ENCODE measurements around the gene TNFRSF9. TPM values are rescaled to one million over a fixed set of nuclear protein-coding genes. Genes with fewer than 3 reads are reported as not detected.

TNFRSF9 gene
- total and polyA plus RNA-seq, 2 experiments from 2014 or later = not detected

GRCh38 chr1:7869136-7869920 lies 71.3 kb downstream of the TNFRSF9 start:
- Mint-ChIP-seq H3K36me3 (ENCODE audit: low read depth) (no peaks in the 10 kb centered on the region), H3K4me1 (no peaks in the 10 kb centered on the region), H3K27ac (no peak overlapping the region), H3K27me3 (ENCODE audit: insufficient read depth, low read depth, poor library complexity) (no peaks in the 10 kb centered on the region), H3K9me3 (no peaks in the 10 kb centered on the region), H3K4me3 (no peak overlapping the region)
- Histone ChIP-seq H3F3A (replicated peaks; ENCODE audit: low read depth) (no peaks in the 10 kb centered on the region), H4K20me1 (replicated peaks; ENCODE audit: insufficient read depth) (no peaks in the 10 kb centered on the region), H3K79me2 (replicated peaks; ENCODE audit: insufficient read depth) (no peaks in the 10 kb centered on the region), H3K9me2 (ENCODE audit: insufficient read depth) (peaks cover 6% of the 10 kb centered on the region), H3K36me3 (ENCODE audit: insufficient read depth) (no peaks in the 10 kb centered on the region), H3K4me3 (no peak overlapping the region), H2AFZ (no peak overlapping the region), H3K4me2 (no peak overlapping the region), H3K4me1 (ENCODE audit: insufficient read depth) (no peaks in the 10 kb centered on the region), H3K27me3 (ENCODE audit: insufficient read depth) (no peaks in the 10 kb centered on the region), H3K27ac (ENCODE audit: low read depth) (no peak overlapping the region)
- DNase-seq (ENCODE audit: low spot score) = no peak
- no peak for ATAC-seq
- TF ChIP-seq EZH2phosphoT487 (IDR thresholded peaks at IDR 0.05; ENCODE audit: unreplicated experiment) = no peak
- no peak for TF ChIP-seq EZH2 (IDR thresholded peaks at IDR 0.05; ENCODE audit: low read depth, unreplicated experiment)
- TF ChIP-seq, protein P1, sequence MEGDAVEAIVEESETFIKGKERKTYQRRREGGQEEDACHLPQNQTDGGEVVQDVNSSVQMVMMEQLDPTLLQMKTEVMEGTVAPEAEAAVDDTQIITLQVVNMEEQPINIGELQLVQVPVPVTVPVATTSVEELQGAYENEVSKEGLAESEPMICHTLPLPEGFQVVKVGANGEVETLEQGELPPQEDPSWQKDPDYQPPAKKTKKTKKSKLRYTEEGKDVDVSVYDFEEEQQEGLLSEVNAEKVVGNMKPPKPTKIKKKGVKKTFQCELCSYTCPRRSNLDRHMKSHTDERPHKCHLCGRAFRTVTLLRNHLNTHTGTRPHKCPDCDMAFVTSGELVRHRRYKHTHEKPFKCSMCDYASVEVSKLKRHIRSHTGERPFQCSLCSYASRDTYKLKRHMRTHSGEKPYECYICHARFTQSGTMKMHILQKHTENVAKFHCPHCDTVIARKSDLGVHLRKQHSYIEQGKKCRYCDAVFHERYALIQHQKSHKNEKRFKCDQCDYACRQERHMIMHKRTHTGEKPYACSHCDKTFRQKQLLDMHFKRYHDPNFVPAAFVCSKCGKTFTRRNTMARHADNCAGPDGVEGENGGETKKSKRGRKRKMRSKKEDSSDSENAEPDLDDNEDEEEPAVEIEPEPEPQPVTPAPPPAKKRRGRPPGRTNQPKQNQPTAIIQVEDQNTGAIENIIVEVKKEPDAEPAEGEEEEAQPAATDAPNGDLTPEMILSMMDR (conservative IDR thresholded peaks at IDR 0.05; ENCODE audit: low read depth in 2 of 2) = no peak
- no peak for TF ChIP-seq POLR2AphosphoS5 (IDR thresholded peaks at IDR 0.05; ENCODE audit: low read depth)
- TF ChIP-seq, protein P2, sequence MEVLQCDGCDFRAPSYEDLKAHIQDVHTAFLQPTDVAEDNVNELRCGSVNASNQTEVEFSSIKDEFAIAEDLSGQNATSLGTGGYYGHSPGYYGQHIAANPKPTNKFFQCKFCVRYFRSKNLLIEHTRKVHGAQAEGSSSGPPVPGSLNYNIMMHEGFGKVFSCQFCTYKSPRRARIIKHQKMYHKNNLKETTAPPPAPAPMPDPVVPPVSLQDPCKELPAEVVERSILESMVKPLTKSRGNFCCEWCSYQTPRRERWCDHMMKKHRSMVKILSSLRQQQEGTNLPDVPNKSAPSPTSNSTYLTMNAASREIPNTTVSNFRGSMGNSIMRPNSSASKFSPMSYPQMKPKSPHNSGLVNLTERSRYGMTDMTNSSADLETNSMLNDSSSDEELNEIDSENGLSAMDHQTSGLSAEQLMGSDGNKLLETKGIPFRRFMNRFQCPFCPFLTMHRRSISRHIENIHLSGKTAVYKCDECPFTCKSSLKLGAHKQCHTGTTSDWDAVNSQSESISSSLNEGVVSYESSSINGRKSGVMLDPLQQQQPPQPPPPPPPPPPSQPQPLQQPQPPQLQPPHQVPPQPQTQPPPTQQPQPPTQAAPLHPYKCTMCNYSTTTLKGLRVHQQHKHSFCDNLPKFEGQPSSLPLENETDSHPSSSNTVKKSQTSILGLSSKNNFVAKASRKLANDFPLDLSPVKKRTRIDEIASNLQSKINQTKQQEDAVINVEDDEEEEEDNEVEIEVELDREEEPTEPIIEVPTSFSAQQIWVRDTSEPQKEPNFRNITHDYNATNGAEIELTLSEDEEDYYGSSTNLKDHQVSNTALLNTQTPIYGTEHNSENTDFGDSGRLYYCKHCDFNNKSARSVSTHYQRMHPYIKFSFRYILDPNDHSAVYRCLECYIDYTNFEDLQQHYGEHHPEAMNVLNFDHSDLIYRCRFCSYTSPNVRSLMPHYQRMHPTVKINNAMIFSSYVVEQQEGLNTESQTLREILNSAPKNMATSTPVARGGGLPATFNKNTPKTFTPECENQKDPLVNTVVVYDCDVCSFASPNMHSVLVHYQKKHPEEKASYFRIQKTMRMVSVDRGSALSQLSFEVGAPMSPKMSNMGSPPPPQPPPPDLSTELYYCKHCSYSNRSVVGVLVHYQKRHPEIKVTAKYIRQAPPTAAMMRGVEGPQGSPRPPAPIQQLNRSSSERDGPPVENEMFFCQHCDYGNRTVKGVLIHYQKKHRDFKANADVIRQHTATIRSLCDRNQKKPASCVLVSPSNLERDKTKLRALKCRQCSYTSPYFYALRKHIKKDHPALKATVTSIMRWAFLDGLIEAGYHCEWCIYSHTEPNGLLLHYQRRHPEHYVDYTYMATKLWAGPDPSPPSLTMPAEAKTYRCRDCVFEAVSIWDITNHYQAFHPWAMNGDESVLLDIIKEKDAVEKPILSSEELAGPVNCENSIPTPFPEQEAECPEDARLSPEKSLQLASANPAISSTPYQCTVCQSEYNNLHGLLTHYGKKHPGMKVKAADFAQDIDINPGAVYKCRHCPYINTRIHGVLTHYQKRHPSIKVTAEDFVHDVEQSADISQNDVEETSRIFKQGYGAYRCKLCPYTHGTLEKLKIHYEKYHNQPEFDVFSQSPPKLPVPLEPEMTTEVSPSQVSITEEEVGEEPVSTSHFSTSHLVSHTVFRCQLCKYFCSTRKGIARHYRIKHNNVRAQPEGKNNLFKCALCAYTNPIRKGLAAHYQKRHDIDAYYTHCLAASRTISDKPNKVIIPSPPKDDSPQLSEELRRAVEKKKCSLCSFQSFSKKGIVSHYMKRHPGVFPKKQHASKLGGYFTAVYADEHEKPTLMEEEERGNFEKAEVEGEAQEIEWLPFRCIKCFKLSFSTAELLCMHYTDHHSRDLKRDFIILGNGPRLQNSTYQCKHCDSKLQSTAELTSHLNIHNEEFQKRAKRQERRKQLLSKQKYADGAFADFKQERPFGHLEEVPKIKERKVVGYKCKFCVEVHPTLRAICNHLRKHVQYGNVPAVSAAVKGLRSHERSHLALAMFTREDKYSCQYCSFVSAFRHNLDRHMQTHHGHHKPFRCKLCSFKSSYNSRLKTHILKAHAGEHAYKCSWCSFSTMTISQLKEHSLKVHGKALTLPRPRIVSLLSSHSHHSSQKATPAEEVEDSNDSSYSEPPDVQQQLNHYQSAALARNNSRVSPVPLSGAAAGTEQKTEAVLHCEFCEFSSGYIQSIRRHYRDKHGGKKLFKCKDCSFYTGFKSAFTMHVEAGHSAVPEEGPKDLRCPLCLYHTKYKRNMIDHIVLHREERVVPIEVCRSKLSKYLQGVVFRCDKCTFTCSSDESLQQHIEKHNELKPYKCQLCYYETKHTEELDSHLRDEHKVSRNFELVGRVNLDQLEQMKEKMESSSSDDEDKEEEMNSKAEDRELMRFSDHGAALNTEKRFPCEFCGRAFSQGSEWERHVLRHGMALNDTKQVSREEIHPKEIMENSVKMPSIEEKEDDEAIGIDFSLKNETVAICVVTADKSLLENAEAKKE (CRISPR knock-in tag; IDR thresholded peaks at IDR 0.05) = no peak
- TF ChIP-seq CREB1 (CRISPR knock-in tag; IDR thresholded peaks at IDR 0.05; ENCODE audit: low read depth) = no peak
- no peak for TF ChIP-seq ZNF114 (CRISPR knock-in tag; IDR thresholded peaks at IDR 0.05)
- TF ChIP-seq REST (IDR thresholded peaks at IDR 0.05; ENCODE audit: unreplicated experiment) = no peak
- TF ChIP-seq ETS1 (IDR thresholded peaks at IDR 0.05) = no peak
- no peak for TF ChIP-seq STAT1 (IDR thresholded peaks at IDR 0.05; ENCODE audit: unreplicated experiment)

Data from GM23338 (cell line).